GM23338 (cell line): ENCODE data around the gene PDP2. TPM values are rescaled to one million over a fixed set of nuclear protein-coding genes. Genes with fewer than 3 reads are reported as not detected.

Source experiments
- ATAC-seq: fragments of 200-7000 bp; cut with Tn5 transposase; 3 replicates; pipeline ENCODE4 v1.9.1; 2020
- DNase-seq: peaks from one replicate; pipeline ENCODE4 v3.0.0-alpha.2; 2015; ENCODE audit warnings: low spot score
- H2AFZ ChIP-seq: fragments of 200-600 bp; sonication (generic); 2 replicates; pipeline ENCODE4 v1.8.0; 2016; ENCODE audit warnings: antibody characterized with exemption, mild to moderate bottlenecking, moderate library complexity
- H3F3A ChIP-seq: fragments of 200-600 bp; sonication (generic); replicated peaks from 2 replicates; pipeline ENCODE4 v1.8.0; 2017; ENCODE audit warnings: antibody characterized with exemption, mixed run types, low read depth
- H3K27ac ChIP-seq: fragments of 200-600 bp; sonication (generic); 2 replicates; pipeline ENCODE4 v1.6.1; 2016; ENCODE audit warnings: low read depth
- H3K27me3 ChIP-seq: fragments of 200-600 bp; sonication (generic); 2 replicates; pipeline ENCODE4 v1.8.0; 2016; ENCODE audit warnings: mild to moderate bottlenecking, mixed run types, moderate library complexity; ENCODE audit not compliant: insufficient read depth
- H3K36me3 ChIP-seq: fragments of 200-600 bp; sonication (generic); 2 replicates; pipeline ENCODE4 v1.8.0; 2016; ENCODE audit warnings: mild to moderate bottlenecking; ENCODE audit not compliant: insufficient read depth
- H3K4me1 ChIP-seq: fragments of 200-600 bp; sonication (generic); 2 replicates; pipeline ENCODE4 v1.8.0; 2016; ENCODE audit warnings: mild to moderate bottlenecking, moderate library complexity; ENCODE audit not compliant: insufficient read depth
- H3K4me2 ChIP-seq: fragments of 200-600 bp; sonication (generic); 2 replicates; pipeline ENCODE4 v1.7.1; 2017; ENCODE audit warnings: mixed run types
- H3K4me3 ChIP-seq: fragments of 200-600 bp; sonication (generic); 2 replicates; pipeline ENCODE4 v1.6.1; 2016; ENCODE audit warnings: mixed run types
- H3K79me2 ChIP-seq: fragments of 200-600 bp; sonication (generic); replicated peaks from 2 replicates; pipeline ENCODE4 v1.8.0; 2017; ENCODE audit warnings: mild to moderate bottlenecking; ENCODE audit not compliant: insufficient read depth
- H3K9me2 ChIP-seq: fragments of 200-600 bp; sonication (generic); 2 replicates; pipeline ENCODE4 v1.8.0; 2017; ENCODE audit not compliant: insufficient read depth
- H4K20me1 ChIP-seq: fragments of 200-600 bp; sonication (generic); replicated peaks from 2 replicates; pipeline ENCODE4 v1.8.0; 2017; ENCODE audit warnings: mild to moderate bottlenecking; ENCODE audit not compliant: insufficient read depth
- H3K27ac Mint-ChIP-seq: 2 replicates; pipeline ENCODE4 v1.8.0; 2020; ENCODE audit warnings: inconsistent platforms, mild to moderate bottlenecking, moderate library complexity, mixed read lengths
- H3K27me3 Mint-ChIP-seq: 3 replicates; pipeline ENCODE4 v1.8.0; 2022; ENCODE audit warnings: low read depth, mild to moderate bottlenecking, moderate library complexity, mixed read lengths, inconsistent platforms; ENCODE audit not compliant: insufficient read depth, poor library complexity
- H3K36me3 Mint-ChIP-seq: 3 replicates; pipeline ENCODE4 v1.8.0; 2021; ENCODE audit warnings: low read depth, mild to moderate bottlenecking, inconsistent platforms, moderate library complexity, mixed read lengths
- H3K4me1 Mint-ChIP-seq: 3 replicates; pipeline ENCODE4 v1.8.0; 2020; ENCODE audit warnings: mild to moderate bottlenecking, inconsistent platforms, mixed read lengths
- H3K4me3 Mint-ChIP-seq: 3 replicates; pipeline ENCODE4 v1.8.0; 2021; ENCODE audit warnings: moderate library complexity, mild to moderate bottlenecking, inconsistent platforms, mixed read lengths
- H3K9me3 Mint-ChIP-seq: 3 replicates; pipeline ENCODE4 v1.8.0; 2020; ENCODE audit warnings: moderate library complexity, mild to moderate bottlenecking, inconsistent platforms, mixed read lengths
- EZH2 ChIP-seq: fragments of 200-600 bp; sonication (generic); IDR thresholded peaks from one replicate; pipeline ENCODE4 v1.8.0; 2017; ENCODE audit warnings: antibody characterized with exemption, mild to moderate bottlenecking, low read depth; ENCODE audit not compliant: unreplicated experiment
- EZH2phosphoT487 ChIP-seq: fragments of 200-600 bp; sonication (generic); IDR thresholded peaks from one replicate; pipeline ENCODE4 v1.8.1; 2018; ENCODE audit warnings: antibody characterized with exemption; ENCODE audit not compliant: unreplicated experiment
- NANOG ChIP-seq: IDR thresholded peaks from 2 replicates; pipeline ENCODE4 v1.6.1; 2016; ENCODE audit warnings: antibody characterized with exemption, borderline replicate concordance
- POLR2AphosphoS5 ChIP-seq: IDR thresholded peaks from 2 replicates; pipeline ENCODE4 v1.6.1; 2016; ENCODE audit warnings: antibody characterized with exemption, low read depth
- STAT1 ChIP-seq: IDR thresholded peaks from one replicate; pipeline ENCODE4 v1.6.1; 2016; ENCODE audit warnings: antibody characterized with exemption; ENCODE audit not compliant: unreplicated experiment
- ZNF331 ChIP-seq: fragments of 250-450 bp; sonication (Bioruptor Pico); IDR thresholded peaks from 2 replicates; pipeline ENCODE4 v1.5.0; 2020; ENCODE audit warnings: low read depth, mild to moderate bottlenecking, moderate library complexity
- ZNF462 ChIP-seq: fragments of 250-450 bp; sonication (Bioruptor Pico); IDR thresholded peaks from 2 replicates; pipeline ENCODE4 v1.5.0; 2020; ENCODE audit warnings: mild to moderate bottlenecking, moderate library complexity
- polyA plus RNA-seq: library from polyadenylated mRNA; unstranded; fragments of >200 nt; fragmentation: Nextera tagmentation; extraction: Ambion mirVana; gene quantifications from 2 replicates; pipeline ENCODE4 v1.2.1, GENCODE V29; 2016
- total RNA-seq: library from RNA; depleted of rRNA; stranded (reverse); fragments of >200 nt; shearing (Covaris generic); gene quantifications from 2 replicates; pipeline ENCODE4 v1.2.3, GENCODE V29; 2014
- TF ChIP-seq, protein P1 (sequence below), 2 experiments: fragments of 200-600 bp in 1 of 2; sonication (generic) in 1 of 2; conservative IDR thresholded peaks; 2 replicates each; pipeline versions ENCODE4 v1.5.1 to v1.6.1; 2016 to 2017; ENCODE audit warnings: antibody characterized with exemption in 2 of 2, low read depth in 2 of 2, mild to moderate bottlenecking in 2 of 2, moderate library complexity in 1 of 2
- TF ChIP-seq, protein P2 (sequence below): IDR thresholded peaks from one replicate; pipeline ENCODE4 v1.6.1; 2018; ENCODE audit warnings: antibody characterized with exemption; ENCODE audit not compliant: unreplicated experiment

PDP2 gene
- total and polyA plus RNA-seq, 2 experiments from 2014 or later, result 9.0 to 23.2 TPM

DNA sequence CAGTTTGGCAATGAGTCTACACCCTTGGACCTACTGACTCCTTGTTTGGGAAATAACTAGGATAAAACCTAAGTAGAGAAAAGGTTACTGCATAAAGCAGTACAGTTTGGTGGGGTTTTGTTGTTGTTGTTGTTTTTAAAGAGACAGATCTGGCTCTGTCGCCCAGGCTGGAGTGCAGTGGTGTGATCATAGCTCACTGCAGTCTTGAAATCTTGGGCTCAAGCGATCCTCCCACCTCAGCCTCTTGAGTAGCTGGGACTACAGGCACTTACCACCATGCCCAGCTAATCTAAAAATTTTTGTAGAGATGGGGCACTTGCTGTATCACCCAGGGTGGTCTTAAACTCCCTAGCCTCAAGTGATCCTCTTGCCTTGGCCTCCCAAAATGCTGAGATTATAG is 1.2 kb downstream of the PDP2 start:
- 0 out of 2 replicates have a peak, but pooled peaks cover 13% of the 10 kb centered on the region for H3K4me1 ChIP-seq
- H3K79me2 ChIP-seq, result peaks cover 31% of the 10 kb centered on the region
- ATAC-seq, result no peak
- peak overlapping the region; percentile 97 for H3K4me3 Mint-ChIP-seq
- H3K27ac ChIP-seq, result no peak overlapping the region
- peaks cover 26% of the 10 kb centered on the region; the same call in 1 of the 2 replicates for H4K20me1 ChIP-seq
- no peak overlapping the region for H3K27ac Mint-ChIP-seq
- peaks cover 23% of the 10 kb centered on the region for H3K36me3 Mint-ChIP-seq
- H3K9me2 ChIP-seq, result no peaks in the 10 kb centered on the region
- peaks cover 8% of the 10 kb centered on the region for H3K4me1 Mint-ChIP-seq
- peak overlapping the region; percentile 96 for H3K4me3 ChIP-seq
- H2AFZ ChIP-seq, result no peak overlapping the region
- H3K27me3 ChIP-seq, result peaks cover 7% of the 10 kb centered on the region; the same call in 1 of the 2 replicates
- peaks cover 16% of the 10 kb centered on the region for H3K27me3 Mint-ChIP-seq
- peaks cover 11% of the 10 kb centered on the region; the same call in 1 of the 2 replicates for H3K36me3 ChIP-seq
- H3K4me2 ChIP-seq, result peak overlapping the region; percentile 93
- no peaks in the 10 kb centered on the region; the same call in 1 of the 3 replicates for H3K9me3 Mint-ChIP-seq
- no peak for DNase-seq
- TF ChIP-seq POLR2AphosphoS5, result no peak
- H3F3A ChIP-seq, result no peaks in the 10 kb centered on the region

DNA sequence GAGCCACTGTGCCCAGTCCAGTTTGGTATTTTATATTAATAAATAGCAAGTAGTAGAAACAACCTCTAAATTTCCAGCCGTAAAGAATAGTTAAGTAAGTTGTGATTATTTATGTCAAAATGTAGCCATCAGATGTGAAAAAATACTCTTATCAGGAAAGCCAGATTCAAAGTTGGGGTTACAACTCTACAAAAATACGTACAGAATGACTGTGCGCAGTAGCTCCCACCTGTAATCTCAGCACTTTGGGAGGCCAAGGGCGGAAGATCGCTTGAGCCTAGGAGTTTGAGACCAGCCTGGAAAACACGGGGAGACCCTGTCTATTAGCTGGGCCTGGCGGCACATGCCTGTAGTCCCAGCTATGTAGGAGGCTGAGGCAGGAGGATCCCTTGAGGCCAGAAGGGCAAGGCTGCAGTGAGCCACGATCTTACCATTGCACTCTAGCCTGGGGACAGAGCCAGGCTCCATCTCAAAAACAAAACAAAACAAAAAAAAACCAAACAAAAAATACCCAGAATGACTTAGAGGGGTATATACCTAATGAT is 1.7 kb downstream of the PDP2 start:
- H2AFZ ChIP-seq, result no peak overlapping the region
- peaks cover 16% of the 10 kb centered on the region for H3K27me3 Mint-ChIP-seq
- H3K4me3 Mint-ChIP-seq, result peak overlapping the region; percentile 97
- no peak overlapping the region for H3K27ac Mint-ChIP-seq
- peaks cover 13% of the 10 kb centered on the region; the same call in 1 of the 2 replicates for H3K4me1 ChIP-seq
- H3K9me3 Mint-ChIP-seq, result no peaks in the 10 kb centered on the region; the same call in 1 of the 3 replicates
- no peaks in the 10 kb centered on the region for H3K9me2 ChIP-seq
- ATAC-seq (no peak), DNase-seq (no peak)
- H3K79me2 ChIP-seq, result peaks cover 35% of the 10 kb centered on the region
- no peaks in the 10 kb centered on the region for H3F3A ChIP-seq
- peaks cover 26% of the 10 kb centered on the region; the same call in 1 of the 2 replicates for H4K20me1 ChIP-seq
- H3K36me3 ChIP-seq, result peaks cover 11% of the 10 kb centered on the region; the same call in 1 of the 2 replicates
- H3K27ac ChIP-seq, result no peak overlapping the region
- H3K4me2 ChIP-seq, result peak overlapping the region; percentile 93
- peaks cover 7% of the 10 kb centered on the region; the same call in 1 of the 2 replicates for H3K27me3 ChIP-seq
- peaks cover 10% of the 10 kb centered on the region for H3K4me1 Mint-ChIP-seq
- peaks cover 27% of the 10 kb centered on the region for H3K36me3 Mint-ChIP-seq
- peak overlapping the region; percentile 96 for H3K4me3 ChIP-seq
- TF ChIP-seq, protein P1, sequence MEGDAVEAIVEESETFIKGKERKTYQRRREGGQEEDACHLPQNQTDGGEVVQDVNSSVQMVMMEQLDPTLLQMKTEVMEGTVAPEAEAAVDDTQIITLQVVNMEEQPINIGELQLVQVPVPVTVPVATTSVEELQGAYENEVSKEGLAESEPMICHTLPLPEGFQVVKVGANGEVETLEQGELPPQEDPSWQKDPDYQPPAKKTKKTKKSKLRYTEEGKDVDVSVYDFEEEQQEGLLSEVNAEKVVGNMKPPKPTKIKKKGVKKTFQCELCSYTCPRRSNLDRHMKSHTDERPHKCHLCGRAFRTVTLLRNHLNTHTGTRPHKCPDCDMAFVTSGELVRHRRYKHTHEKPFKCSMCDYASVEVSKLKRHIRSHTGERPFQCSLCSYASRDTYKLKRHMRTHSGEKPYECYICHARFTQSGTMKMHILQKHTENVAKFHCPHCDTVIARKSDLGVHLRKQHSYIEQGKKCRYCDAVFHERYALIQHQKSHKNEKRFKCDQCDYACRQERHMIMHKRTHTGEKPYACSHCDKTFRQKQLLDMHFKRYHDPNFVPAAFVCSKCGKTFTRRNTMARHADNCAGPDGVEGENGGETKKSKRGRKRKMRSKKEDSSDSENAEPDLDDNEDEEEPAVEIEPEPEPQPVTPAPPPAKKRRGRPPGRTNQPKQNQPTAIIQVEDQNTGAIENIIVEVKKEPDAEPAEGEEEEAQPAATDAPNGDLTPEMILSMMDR (conservative IDR thresholded peaks at IDR 0.05; ENCODE audit: low read depth in 2 of 2), result no peak
- TF ChIP-seq EZH2phosphoT487 (no peak), STAT1 (no peak), EZH2 (no peak), ZNF331 (CRISPR knock-in tag) (no peak), POLR2AphosphoS5 (no peak), NANOG (no peak), ZNF462 (no peak)
- TF ChIP-seq, protein P2, sequence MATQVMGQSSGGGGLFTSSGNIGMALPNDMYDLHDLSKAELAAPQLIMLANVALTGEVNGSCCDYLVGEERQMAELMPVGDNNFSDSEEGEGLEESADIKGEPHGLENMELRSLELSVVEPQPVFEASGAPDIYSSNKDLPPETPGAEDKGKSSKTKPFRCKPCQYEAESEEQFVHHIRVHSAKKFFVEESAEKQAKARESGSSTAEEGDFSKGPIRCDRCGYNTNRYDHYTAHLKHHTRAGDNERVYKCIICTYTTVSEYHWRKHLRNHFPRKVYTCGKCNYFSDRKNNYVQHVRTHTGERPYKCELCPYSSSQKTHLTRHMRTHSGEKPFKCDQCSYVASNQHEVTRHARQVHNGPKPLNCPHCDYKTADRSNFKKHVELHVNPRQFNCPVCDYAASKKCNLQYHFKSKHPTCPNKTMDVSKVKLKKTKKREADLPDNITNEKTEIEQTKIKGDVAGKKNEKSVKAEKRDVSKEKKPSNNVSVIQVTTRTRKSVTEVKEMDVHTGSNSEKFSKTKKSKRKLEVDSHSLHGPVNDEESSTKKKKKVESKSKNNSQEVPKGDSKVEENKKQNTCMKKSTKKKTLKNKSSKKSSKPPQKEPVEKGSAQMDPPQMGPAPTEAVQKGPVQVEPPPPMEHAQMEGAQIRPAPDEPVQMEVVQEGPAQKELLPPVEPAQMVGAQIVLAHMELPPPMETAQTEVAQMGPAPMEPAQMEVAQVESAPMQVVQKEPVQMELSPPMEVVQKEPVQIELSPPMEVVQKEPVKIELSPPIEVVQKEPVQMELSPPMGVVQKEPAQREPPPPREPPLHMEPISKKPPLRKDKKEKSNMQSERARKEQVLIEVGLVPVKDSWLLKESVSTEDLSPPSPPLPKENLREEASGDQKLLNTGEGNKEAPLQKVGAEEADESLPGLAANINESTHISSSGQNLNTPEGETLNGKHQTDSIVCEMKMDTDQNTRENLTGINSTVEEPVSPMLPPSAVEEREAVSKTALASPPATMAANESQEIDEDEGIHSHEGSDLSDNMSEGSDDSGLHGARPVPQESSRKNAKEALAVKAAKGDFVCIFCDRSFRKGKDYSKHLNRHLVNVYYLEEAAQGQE, result no peak
